Measurements from ENCODE around the gene TIMM44. TPM values are rescaled to one million over a fixed set of nuclear protein-coding genes. Genes with fewer than 3 reads are reported as not detected.

Gene TIMM44
- total and polyA plus RNA-seq, 3 donors from 2014 or later, result 33.8 to 71.2 (median 68.0) TPM

GRCh38 chr19:7987114-7987768 is 43.8 kb upstream of the TIMM44 start:
- no peaks in the 10 kb centered on the region for H3K9me3 ChIP-seq
- H3K27me3 ChIP-seq, result no peaks in the 10 kb centered on the region
- no peaks in the 10 kb centered on the region for H3K36me3 ChIP-seq (ENCODE audit: low read depth, missing control alignments)
- intact Hi-C loops (cut with DNase I; ENCODE audit: low total_unique reads), result no loop called here
- TF ChIP-seq, protein P1, sequence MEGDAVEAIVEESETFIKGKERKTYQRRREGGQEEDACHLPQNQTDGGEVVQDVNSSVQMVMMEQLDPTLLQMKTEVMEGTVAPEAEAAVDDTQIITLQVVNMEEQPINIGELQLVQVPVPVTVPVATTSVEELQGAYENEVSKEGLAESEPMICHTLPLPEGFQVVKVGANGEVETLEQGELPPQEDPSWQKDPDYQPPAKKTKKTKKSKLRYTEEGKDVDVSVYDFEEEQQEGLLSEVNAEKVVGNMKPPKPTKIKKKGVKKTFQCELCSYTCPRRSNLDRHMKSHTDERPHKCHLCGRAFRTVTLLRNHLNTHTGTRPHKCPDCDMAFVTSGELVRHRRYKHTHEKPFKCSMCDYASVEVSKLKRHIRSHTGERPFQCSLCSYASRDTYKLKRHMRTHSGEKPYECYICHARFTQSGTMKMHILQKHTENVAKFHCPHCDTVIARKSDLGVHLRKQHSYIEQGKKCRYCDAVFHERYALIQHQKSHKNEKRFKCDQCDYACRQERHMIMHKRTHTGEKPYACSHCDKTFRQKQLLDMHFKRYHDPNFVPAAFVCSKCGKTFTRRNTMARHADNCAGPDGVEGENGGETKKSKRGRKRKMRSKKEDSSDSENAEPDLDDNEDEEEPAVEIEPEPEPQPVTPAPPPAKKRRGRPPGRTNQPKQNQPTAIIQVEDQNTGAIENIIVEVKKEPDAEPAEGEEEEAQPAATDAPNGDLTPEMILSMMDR (IDR thresholded peaks at IDR 0.05), result no peak
- TF ChIP-seq POLR2A (IDR thresholded peaks at IDR 0.05), result no peak
- 76 to 80% methylated on average over 17 of the region's 17 CpGs for WGBS, 2 donors
- peaks cover 7% of the 10 kb centered on the region for H3K4me1 ChIP-seq
- no peak overlapping the region for H3K27ac ChIP-seq
- DNase-seq, result no peak
- no peak overlapping the region for H3K4me3 ChIP-seq

DNA sequence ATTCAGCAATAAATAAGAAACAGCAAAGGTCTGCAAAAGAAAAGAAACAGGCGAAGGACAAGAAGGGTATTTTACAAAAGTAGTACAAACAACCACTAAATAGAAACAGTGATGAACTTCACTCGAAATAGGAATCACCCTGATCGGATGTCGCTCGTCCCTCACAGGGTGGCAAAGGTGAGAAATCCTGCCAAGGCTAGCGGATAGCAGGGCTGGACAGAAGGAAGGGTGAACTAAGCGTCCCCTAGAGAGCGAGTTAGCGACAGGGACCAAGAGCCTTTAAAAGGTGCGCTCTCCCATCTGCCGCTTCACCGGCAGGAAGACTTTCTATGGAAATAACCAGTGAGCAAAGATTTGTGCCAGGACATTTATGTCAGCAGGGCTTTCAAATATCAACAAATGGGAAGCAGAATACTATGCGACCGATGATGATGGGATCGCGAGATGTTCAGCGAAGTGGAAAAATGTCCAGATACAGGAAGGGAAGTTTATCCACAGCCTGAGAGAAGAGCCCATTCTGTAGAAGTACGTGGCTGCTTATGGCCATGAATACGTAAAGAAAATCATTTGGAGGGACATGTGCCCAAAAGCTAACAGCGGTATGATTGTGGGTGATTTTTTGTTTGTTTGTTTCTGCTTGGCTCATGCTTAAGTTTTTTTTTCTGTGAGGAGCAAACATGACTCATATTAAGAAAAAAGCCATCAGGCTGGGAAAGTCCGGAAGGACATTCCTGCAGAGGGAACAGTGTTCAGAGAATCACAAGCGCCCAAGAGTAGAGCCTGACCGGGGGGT is 43.1 kb upstream of the TIMM44 start:
- H3K27me3 ChIP-seq, result no peaks in the 10 kb centered on the region
- peaks cover 7% of the 10 kb centered on the region for H3K4me1 ChIP-seq
- no peak for TF ChIP-seq POLR2A (IDR thresholded peaks at IDR 0.05)
- TF ChIP-seq, protein P1 (IDR thresholded peaks at IDR 0.05), result no peak
- H3K9me3 ChIP-seq, result no peaks in the 10 kb centered on the region
- intact Hi-C loops (cut with DNase I; ENCODE audit: low total_unique reads), result no loop called here
- H3K27ac ChIP-seq, result no peak overlapping the region
- no peak for DNase-seq
- H3K36me3 ChIP-seq (ENCODE audit: low read depth, missing control alignments), result no peaks in the 10 kb centered on the region
- no peak overlapping the region for H3K4me3 ChIP-seq
- WGBS, 2 donors, result 78 to 79% methylated on average over 23 of the region's 23 CpGs

DNA sequence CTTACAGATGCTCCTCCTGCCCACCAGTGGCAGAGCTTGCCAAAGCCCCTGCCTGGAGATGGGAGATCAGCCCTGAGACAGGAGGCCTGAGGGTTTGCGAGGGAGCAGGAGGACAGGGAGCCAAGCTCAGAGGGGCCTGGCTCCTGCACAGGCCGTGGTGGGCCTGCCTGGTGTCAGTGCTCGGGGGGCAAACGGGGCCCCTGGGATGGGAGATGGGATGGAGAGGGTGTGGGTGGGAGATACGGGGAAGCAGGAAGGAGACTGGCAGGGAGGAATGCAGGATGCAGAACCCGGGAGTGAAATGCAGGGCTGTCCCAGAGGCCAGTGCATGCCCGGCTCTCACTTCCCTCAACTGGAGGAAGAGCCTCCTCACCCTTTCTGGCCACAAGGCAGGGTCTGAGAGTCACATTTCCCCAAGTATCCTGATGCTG is 42.0 kb upstream of the TIMM44 start:
- WGBS, 2 donors, result 72 to 76% methylated on average over 7 of the region's 7 CpGs
- Histone ChIP-seq H3K9me3 (no peaks in the 10 kb centered on the region), H3K27ac (no peak overlapping the region), H3K4me3 (no peak overlapping the region), H3K4me1 (peaks cover 7% of the 10 kb centered on the region), H3K27me3 (no peaks in the 10 kb centered on the region), H3K36me3 (ENCODE audit: low read depth, missing control alignments) (no peaks in the 10 kb centered on the region)
- no peak for DNase-seq
- intact Hi-C loops (cut with DNase I; ENCODE audit: low total_unique reads), result no loop called here
- TF ChIP-seq, protein P1 (IDR thresholded peaks at IDR 0.05), result no peak
- no peak for TF ChIP-seq POLR2A (IDR thresholded peaks at IDR 0.05)

DNA sequence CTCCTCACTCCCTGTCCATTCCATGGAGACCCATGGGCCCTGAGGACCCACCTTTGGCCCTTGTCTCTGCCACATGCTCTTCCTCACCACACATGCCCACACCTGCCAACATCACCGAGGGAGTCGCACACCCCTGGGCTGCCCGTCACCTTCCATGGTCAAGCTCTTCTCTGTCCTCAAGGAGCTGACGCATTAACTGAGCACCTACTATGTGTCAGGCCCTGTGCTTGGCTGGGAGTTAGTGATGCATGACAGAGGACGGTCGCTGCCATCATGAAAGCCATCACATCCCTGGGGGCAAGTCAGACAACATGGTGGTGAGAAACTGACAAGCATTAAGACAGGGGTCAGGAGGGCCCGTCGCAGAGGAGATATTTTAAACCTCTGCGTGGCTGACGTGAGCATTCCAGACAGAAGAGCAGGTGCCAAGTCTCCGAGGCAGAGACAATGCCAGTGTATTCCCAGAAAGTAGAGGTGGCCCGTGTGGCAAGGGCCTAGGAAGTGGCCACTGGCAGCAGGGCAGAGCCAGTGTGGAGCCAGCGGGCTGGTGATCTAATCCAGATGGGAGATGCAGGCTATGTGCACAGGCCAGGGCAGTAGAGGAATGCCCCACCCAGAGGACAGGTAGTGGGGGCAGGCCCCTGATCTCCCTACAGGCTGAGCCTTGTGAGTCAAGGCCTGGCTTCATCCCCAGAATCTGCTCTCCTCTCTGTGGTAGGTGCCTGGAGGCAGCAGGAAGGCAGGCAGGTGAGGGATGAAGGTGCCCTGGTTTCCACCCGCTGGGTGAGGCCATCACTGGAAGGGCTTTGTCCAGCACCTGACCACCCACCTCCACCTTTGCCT is 40.8 kb upstream of the TIMM44 start:
- Histone ChIP-seq H3K27ac (no peak overlapping the region), H3K27me3 (no peaks in the 10 kb centered on the region), H3K9me3 (no peaks in the 10 kb centered on the region), H3K36me3 (ENCODE audit: low read depth, missing control alignments) (no peaks in the 10 kb centered on the region), H3K4me1 (peaks cover 7% of the 10 kb centered on the region), H3K4me3 (no peak overlapping the region)
- WGBS, 2 donors, result 92% methylated on average over 13 to 14 of the region's 14 CpGs
- no peak for DNase-seq
- TF ChIP-seq POLR2A (IDR thresholded peaks at IDR 0.05), result no peak
- TF ChIP-seq, protein P1 (IDR thresholded peaks at IDR 0.05), result no peak
- intact Hi-C loops (cut with DNase I; ENCODE audit: low total_unique reads), result no loop called here

All from testis (tissue), 3 donors.